Epidermal melanocyte (primary cell): ENCODE measurements around the gene ZNF324B.
"Not testable (repeated sequence)": the region's sequence is repeated elsewhere in the genome, so short reads cannot be mapped to it uniquely, and the experiment has no call there.

Experiments used
- DNase-seq: peaks from one replicate; pipeline ENCODE4 v3.0.0; 2011; ENCODE audit warnings: low spot score; ENCODE audit not compliant: insufficient read length

Gene ZNF324B

DNA sequence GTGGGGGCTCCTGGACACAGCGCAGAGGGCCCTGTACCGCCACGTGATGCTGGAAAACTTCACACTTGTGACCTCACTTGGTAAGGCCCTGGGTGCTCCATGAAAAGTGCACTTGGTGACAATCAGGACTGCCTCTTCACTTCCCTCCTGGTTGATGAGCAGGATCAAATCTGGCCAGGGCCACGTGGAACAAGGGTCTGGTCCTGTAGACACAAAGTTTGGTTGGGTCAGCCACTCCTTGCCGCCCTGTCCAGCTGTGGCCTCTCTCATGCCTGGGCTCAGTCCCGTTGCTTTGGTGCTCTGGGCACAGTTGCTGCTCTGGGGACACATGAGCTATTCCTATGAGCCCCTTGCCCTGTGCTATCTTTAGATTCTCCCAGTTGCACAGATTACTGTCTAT is 2.3 kb downstream of the ZNF324B start:
- DNase-seq: no peak

DNA sequence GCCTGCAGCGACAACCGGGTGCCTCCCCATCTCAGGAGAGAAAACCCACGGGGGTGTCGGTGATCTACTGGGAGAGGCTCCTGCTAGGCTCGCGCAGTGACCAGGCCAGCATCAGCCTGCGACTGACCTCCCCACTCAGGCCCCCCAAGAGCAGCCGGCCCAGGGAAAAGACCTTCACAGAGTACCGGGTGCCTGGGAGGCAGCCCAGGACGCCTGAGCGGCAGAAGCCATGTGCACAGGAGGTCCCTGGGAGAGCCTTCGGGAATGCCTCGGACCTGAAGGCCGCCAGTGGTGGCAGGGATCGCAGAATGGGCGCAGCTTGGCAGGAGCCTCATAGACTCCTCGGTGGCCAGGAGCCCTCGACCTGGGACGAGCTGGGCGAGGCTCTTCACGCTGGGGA is 3.9 kb downstream of the ZNF324B start:
- DNase-seq: no peak

DNA sequence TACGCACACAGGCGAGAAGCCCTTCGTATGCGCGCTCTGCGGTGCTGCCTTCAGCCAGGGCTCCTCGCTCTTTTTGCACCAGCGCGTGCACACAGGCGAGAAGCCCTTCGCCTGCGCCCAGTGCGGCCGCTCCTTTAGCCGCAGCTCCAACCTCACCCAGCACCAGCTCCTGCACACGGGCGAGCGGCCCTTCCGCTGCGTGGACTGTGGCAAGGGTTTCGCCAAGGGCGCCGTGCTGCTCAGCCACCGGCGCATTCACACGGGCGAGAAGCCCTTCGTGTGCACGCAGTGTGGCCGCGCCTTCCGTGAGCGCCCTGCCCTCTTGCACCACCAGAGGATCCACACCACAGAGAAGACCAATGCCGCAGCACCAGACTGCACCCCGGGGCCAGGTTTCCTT is 4.7 kb downstream of the ZNF324B start:
- no peak for DNase-seq

DNA sequence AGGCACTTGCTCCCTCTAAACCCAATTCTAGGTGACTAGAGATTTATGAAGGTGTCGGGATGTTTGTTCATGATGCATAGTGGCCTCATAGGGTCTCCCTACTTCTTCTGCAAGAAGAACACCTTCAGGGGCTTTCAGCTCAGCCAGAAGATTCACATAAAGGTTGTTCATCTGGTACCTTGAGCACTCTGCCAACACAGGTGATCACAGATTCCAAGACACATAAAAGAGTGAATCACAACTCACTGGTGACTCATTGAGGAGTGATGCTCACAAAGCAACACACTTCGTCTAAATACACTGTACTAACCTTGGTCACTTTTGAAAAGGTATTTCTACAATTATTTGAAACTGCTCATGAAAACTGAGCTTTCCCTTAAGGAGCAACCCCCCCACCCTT is 8.6 kb downstream of the ZNF324B start:
- no peak for DNase-seq

DNA sequence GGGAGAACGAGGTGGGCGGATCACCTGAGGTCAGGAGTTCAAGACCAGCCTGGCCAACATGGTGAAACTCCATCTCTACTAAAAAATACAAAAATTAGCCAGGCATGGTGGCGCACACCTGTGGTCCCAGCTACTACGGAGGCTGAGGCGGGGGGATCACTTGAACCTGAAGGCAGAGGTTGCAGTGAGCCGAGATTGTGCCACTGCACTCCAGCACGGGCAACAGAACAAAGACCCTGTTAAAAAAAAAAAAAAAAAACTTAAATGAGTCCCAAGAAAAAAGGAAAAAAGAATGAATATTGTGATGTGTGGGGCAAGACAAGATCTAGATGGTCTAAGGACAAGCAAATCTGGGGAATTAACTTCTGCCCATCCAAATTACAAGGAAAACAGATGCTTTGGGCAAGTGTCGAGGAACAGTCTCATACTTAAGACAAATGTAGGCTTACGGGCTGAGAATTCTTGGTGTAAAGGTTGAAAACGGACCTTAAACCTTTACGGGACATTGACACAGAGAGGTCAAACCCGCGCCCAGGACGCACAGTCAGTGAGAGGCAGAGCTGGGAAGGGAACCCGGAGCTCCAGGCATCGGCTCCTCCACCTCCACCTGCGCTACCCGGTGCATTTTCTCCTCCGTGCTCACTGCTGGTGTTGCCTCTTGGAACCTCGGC is 14.8 kb downstream of the ZNF324B start:
- no peak for DNase-seq

DNA sequence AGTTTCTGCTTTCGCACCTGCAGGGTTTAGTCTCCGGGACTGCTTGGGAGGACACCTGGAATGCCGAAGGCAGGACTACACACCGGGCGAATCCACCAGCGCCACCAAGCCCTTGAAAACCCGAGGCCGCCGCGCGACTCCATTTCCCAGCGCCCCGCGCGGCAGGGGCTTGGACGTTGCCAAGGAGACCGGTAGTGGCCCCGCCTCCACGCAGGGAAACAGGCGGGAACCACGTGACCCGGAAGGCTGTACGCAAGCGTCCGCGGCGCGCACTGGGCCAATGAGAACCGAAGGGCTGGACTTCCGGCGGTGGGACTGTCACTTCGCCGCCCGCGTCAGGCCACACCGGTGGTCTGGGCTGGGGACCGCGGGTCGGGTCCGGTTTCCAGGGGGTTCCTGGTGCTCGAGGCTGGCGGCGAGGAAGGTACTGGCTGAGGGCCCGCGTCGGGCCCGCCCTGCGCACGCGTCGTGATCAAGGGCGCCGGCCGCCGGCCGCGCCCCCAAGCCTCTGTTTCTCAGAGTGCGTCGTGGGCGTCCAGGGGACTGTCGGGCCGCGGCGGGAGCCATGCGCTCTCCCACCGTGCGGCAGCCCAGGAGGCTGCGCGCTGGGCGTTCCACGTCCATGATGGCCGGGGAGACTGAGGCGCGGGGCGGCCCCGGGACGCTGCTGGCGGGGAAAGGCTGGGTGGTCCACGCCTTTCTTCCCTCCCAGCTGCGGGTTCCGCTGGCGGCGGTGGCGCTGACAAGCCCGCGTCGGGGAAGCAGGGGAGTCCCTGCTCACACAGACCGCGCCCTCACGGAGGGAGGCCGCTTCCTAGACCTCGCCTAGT is 15.6 kb downstream of the ZNF324B start, which contains the start of gene ZNF324:
ZNF324 (plus strand) TSS at position 321 of the 830 bp plus-strand sequence. CDS start 2,106 bp downstream, outside the sequence.
- DNase-seq: peak; percentile 100

DNA sequence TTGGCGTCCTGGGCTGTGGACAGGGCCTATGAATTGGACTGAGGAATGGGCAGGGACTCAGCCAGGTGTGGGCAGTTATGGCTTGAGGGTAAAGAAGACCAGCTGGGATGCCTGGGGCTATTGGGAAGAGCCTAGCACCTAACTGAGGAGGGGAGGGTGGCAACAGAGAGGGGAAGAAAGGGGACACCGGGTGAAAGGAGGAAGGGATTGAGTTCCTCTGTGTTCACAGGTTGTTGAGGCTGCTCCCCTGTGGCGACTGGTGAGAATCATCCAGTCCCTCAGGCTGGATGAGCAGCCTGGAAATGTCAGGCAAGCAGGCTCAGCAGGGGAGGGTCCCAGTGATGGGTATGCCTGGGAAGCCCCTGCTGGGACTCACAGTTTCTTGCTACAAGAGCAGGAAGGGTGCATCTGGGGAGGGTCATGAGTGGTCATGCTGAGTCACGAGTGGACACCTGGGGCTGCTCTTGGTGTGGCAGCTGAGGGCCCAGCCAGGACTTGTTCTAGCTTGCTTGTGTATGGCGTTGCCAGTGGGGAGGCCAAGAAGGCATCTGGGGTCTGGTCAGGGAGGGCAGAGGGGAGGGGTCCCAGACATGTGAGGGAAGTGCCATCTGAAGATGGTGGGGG is 16.9 kb downstream of the ZNF324B start:
- no peak for DNase-seq

DNA sequence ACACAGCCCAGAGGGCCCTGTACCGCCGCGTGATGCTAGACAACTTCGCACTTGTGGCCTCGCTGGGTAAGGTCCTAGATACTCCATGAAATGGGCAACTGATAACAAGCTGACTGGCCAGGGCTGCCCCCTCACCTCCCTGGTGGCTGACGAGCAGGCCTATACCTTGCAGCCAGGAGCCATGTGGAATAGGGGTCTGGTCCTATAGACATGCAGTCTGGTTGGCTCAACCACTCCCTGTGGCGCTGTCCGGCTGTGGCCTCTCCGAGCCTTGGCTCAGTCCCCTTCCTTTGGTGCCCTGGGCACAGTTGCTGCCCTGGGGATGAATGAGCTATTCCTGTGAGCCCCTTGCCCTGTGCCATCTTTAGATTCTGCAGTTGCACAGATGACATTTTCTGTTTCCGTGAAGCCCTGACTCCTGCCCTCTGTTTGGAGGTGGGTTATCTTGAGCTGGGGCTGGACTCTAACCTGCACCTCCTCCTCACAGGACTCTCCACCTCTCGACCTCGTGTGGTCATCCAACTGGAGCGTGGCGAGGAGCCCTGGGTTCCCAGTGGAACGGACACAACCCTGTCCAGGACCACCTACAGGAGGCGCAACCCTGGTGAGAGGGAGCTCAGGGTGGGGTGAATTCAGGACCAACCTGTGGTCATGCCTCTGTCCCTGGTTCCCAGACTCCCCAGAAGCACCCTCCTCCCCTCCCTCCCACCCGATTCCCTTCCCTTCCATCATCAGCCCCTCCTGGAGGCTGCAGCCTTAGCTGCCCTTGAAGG is 18.0 kb downstream of the ZNF324B start:
- DNase-seq: no peak

DNA sequence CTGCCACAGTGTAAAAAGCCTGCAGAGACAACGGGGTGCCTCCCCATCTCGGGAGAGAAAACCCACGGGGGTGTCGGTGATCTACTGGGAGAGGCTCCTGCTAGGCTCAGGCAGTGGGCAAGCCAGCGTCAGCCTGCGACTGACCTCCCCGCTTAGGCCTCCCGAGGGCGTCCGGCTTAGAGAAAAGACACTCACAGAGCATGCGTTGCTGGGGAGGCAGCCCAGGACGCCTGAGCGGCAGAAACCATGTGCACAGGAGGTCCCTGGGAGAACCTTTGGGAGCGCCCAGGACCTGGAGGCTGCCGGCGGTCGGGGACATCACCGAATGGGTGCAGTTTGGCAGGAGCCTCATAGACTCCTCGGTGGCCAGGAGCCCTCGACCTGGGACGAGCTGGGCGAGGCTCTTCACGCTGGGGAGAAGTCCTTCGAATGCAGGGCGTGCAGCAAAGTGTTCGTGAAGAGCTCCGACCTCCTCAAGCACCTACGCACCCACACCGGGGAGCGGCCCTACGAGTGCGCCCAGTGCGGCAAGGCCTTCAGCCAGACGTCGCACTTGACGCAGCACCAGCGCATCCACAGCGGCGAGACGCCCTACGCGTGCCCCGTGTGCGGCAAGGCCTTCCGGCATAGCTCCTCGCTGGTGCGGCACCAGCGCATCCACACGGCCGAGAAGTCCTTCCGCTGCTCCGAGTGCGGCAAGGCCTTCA is 19.6 kb downstream of the ZNF324B start:
- DNase-seq: not testable (repeated sequence)

DNA sequence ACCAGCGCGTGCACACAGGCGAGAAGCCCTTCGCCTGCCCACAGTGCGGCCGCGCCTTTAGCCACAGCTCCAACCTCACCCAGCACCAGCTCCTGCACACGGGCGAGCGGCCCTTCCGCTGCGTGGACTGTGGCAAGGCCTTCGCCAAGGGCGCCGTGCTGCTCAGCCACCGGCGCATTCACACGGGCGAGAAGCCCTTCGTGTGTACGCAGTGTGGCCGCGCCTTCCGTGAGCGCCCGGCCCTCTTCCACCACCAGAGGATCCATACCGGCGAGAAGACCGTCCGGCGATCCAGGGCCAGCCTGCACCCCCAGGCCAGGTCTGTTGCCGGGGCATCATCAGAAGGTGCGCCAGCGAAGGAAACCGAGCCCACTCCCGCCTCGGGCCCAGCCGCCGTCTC is 20.3 kb downstream of the ZNF324B start:
- DNase-seq: no peak

DNA sequence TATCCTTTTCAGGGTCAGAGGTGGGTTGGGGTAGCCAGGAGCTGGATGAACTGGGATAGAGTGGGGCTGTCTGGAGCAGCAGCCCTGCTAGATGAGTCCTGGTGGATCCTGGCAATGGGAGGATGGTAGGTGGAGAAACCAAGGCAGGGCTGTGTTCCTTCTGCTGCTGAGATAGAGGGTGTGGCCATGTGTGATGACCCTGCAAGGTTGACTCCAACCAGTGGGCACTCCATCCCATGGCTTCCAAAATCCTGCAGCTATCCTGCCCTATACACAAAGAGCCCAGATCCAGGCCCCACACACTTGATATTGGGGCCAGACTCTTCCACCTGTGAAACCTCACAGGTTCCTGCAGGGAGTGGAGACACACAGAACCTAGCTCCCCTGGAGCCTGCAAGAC is 22.4 kb downstream of the ZNF324B start:
- DNase-seq: no peak

DNA sequence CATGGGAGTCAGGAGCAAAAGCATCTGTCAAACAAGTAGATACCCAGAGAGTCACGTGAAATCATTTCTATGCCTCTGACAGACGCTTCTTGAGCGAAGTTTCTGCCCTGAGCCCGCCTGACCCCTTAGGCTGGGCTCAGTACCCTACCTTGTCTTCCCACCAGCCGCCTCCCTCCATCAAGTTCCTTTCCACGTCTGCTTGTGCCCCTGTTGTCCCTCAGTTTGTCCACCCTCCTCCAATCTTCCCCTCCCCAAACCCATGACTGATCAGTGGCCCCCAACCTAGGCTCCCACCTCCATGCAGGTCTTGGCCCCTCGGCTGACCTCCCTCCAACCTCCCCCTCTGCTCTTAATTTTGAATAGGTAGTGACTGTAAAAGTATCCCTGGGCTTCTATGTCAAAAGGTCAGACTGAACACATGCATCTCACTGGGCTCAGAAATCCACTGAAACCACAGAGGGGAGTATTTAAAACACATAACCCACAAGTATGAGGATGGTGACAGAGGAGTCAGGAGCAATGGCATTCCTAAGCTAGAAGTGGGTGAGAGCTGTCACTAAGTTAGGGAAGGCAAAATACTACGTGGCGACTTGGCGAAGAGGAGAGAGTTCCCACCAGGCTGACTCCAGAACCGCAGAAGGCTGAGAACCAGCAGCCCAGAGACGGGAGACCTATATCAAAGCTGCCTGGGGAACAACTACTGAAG is 23.0 kb downstream of the ZNF324B start:
- no peak for DNase-seq

DNA sequence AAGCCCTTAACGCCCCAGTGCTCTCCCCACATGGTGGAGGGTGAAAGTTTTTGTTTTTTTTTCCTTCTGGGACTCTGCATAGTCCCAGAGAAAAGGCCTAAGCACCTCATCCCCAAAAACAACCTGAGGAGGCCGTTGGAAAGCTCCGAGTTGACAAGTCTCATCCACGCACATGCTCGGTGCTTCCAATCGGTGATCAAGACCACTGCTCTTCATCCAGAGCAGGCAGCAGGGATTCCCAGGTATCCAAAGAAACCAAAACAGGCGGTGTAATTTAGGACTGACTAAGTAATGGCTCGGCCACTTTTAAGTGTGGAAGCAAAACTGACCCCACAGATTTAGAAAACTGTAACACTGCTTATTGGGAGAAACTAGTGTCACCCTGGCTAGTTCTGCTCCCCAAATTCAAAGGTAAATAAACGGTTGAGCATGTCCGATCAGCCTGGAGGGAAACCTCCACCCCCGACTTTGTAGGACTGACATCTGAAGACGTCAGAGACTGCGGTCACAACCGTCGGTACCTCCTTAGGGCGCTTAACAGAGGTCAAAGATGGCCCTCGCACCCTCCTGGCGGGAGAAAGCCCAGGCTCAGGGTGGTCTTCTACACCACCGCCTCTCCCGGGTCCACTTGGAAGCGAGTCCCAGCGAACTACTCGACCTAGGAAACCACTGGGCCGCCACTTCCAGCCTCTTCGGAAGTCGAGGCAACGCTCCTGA is 23.7 kb downstream of the ZNF324B start:
- DNase-seq: no peak

DNA sequence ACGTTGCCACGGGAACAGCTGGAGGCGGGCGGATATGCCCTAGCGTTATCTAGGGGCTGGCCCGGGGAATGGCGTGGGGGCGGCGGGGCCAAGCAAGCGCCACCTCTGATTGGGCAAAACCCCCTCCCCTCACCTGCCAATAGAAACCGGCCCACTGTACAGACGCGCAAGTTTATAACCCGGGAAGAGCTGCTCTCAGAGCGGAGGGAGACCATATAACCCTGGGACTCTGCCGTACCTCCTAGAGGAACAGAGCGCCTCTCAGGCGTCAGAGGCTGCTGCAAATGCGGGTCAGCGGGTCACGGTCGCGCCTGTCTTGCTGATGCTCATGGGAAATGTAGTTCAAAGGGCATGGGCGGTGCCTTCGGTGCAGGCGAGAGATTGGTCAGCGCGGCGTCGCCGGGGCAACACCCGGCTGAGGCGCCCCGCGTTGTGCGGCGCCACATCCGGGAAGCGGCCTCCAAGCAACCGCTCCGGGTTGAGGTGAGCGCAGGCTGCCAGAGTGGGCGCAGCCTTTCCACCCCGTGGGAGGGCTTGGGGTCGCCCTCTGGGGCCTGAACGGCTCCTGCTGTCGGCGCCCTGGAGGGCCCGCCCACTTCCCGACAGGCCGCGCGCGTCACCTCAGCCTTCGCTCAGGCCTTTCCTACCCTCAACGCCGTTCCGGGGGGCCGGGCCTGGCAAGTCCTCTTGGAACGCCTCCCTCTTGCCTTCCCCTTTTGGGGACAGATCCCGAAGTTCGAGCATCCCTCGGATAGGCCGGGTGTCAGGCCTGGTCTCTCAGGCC is 24.5 kb downstream of the ZNF324B start, which contains the start of gene ZNF446:
ZNF446 (plus strand) TSS at position 639 of the 784 bp plus-strand sequence. CDS start 867 bp downstream, outside the sequence.
- peak; percentile 96 for DNase-seq

DNA sequence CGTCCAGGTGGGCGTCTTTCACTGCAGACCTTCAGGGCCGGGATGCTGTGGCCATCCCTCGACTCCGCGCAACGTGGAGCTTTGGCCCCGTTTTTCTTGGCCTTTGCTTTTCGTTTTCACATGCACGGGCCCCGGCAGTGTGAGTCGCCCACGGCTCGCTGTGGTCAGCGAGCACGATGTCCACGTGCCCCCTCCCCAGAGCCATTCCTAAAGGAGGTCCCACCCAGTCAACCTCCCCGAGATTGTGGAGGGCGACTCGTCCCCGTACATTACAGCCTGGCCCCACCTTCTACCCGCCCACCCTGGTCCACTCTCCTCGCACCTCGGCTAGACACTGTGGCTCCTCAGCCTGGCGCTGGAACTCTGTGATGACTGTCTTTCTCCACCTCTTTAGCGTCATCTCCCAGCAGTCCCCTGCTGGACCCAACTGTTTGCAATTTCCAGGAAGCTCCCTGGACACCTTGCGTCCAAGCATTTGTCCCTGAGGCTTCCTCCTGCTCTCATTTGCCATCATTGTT is 25.1 kb downstream of the ZNF324B start:
- DNase-seq: no peak

DNA sequence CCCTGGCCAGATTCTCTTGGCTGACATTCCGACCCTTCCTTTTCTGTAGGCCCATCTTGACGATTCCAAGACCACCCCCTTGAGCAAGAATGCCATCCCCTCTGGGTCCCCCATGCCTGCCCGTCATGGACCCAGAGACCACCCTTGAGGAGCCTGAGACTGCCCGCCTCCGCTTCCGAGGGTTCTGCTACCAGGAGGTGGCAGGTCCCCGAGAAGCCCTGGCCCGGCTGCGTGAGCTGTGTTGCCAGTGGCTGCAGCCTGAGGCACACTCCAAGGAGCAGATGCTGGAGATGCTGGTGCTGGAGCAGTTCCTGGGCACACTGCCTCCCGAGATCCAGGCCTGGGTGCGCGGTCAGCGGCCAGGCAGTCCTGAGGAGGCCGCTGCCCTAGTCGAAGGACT is 25.7 kb downstream of the ZNF324B start:
- DNase-seq: no peak

DNA sequence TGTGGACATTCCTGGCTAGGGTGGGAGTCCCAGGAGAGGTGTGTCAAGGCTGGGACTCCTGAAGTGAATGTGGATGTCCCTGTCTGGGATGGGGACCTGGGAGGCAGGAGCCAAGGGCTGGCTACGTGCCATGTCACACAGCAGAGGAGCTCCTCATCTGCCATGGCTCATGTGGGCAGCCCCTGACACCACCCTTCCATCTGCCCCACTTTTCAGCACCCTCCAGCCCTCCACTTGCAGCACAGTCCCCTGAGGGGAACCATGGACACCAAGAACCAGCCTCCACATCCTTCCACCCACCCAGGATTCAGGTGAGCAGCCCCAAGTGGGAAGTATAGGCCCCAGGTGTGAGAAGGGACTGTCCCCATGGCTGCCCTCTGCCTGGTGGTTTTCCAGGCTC is 26.4 kb downstream of the ZNF324B start:
- no peak for DNase-seq

DNA sequence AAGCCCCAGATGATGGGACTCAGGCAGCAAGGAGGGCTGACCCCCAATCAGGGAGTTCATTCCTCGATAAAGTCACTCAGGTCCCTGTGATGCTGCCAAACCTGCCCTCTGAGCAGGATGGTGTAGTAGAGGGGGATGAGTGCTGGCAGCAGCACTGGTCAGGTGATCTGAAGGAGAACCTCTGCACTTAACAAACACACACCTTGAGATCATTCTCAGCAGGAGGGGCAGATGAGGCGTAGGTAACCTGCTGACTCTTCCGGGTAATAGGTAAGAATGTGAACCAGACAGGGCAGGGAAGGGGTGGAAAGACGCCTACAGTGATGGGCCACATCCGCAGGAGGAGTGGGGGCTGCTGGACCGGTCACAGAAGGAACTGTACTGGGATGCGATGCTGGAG is 27.9 kb downstream of the ZNF324B start:
- DNase-seq: no peak
